SK-N-MC (cell line): ENCODE measurements around the gene CNNM2.

Experiments used
- EZH2 ChIP-seq: fragments of 200-600 bp; sonication (generic); IDR thresholded peaks from one replicate; pipeline ENCODE4 v1.6.1; 2017; ENCODE audit warnings: antibody characterized with exemption
- FOXP2 ChIP-seq: optimal IDR thresholded peaks from 2 replicates; pipeline ENCODE3; 2011; ENCODE audit warnings: mild to moderate bottlenecking, moderate library complexity; ENCODE audit not compliant: insufficient read depth; ENCODE audit errors: extremely low read length, control extremely low read depth
- POLR2AphosphoS5 ChIP-seq: IDR thresholded peaks from 2 replicates; pipeline ENCODE4 v1.6.1; 2012; ENCODE audit warnings: mild to moderate bottlenecking, low read depth, low read length, borderline replicate concordance

DNA sequence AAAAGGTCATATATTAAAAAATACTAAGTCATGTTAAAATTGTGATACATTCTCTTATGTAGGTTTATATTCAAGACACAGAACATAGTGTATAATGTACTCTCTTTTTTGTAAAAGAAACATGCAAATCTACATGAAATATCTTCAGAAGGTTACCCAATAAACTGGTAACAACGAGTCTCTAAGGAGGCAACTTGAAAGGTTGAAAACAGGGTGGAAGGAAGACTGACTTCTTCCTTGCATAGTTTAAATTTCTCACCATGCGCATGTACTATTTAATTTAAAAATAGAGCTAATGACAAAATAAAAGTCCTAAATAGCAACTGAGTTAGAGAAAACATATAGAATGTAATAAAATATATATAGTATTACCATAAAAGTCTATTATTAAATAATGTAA lies 142.5 kb downstream of the CNNM2 start:
- no peak for TF ChIP-seq EZH2
- TF ChIP-seq POLR2AphosphoS5 = no peak
- TF ChIP-seq FOXP2 = no peak
